Measurements from ENCODE around the gene TYW1B.
"Not testable (repeated sequence)": the region's sequence is repeated elsewhere in the genome, so short reads cannot be mapped to it uniquely, and the experiment has no call there.

DNA sequence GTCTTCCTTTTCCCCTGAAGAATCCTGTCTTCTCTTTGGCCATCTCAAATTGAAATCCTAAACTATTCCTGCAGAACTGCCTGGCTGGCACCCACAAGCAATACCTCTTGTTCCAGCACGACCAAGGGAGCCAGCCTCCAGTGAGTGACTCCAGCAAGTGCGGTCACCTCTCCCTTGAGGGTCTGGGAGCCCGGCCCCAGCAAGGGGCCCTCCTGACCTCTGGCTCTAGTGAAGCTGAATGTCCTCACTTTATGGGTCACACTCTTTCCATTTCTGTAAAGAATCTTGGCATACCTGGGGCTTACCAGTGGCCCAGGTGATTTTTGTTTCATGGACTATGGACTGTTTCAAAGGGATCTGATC lies 37.3 kb downstream of the TYW1B start:
- TF ChIP-seq, protein P1, sequence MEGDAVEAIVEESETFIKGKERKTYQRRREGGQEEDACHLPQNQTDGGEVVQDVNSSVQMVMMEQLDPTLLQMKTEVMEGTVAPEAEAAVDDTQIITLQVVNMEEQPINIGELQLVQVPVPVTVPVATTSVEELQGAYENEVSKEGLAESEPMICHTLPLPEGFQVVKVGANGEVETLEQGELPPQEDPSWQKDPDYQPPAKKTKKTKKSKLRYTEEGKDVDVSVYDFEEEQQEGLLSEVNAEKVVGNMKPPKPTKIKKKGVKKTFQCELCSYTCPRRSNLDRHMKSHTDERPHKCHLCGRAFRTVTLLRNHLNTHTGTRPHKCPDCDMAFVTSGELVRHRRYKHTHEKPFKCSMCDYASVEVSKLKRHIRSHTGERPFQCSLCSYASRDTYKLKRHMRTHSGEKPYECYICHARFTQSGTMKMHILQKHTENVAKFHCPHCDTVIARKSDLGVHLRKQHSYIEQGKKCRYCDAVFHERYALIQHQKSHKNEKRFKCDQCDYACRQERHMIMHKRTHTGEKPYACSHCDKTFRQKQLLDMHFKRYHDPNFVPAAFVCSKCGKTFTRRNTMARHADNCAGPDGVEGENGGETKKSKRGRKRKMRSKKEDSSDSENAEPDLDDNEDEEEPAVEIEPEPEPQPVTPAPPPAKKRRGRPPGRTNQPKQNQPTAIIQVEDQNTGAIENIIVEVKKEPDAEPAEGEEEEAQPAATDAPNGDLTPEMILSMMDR (IDR thresholded peaks at IDR 0.05), result not testable (repeated sequence)
- not testable (repeated sequence) for TF ChIP-seq POLR2A (IDR thresholded peaks at IDR 0.05)
